Esophagus muscularis mucosa (tissue), 4 donors: ENCODE results near the gene LHFPL2. TPM values are rescaled to one million over a fixed set of nuclear protein-coding genes. Genes with fewer than 3 reads are reported as not detected.

Experiments used
- DNase-seq: peaks from one replicate; pipeline ENCODE4 v3.0.0-alpha.2; 2017; ENCODE audit errors: extremely low spot score
- H3K27ac ChIP-seq, 4 donors: fragments of 200-600 bp; sonication (generic); replicated peaks in 1 of 4; 1 replicate in 3 of 4; 2 replicates in 1 of 4; pipeline ENCODE4 v1.5.1; 2016 to 2019; ENCODE audit warnings: mild to moderate bottlenecking in 1 of 4
- H3K27me3 ChIP-seq, 4 donors: fragments of 200-600 bp; sonication (generic); one replicate each; pipeline versions ENCODE4 v1.5.1 to v1.6.0; 2016 to 2019
- H3K36me3 ChIP-seq, 4 donors: fragments of 200-600 bp; sonication (generic); one replicate each; pipeline ENCODE4 v1.5.1; 2016 to 2019
- H3K4me1 ChIP-seq, 4 donors: fragments of 200-600 bp; sonication (generic); one replicate each; pipeline ENCODE4 v1.5.1; 2016 to 2019
- H3K4me3 ChIP-seq, 4 donors: fragments of 200-600 bp; sonication (generic); 1 replicate in 2 of 4; 2 replicates in 2 of 4; pipeline ENCODE4 v1.5.1; 2016 to 2019; ENCODE audit warnings: mild to moderate bottlenecking in 4 of 4, moderate library complexity in 1 of 4
- H3K9me3 ChIP-seq, 4 donors: fragments of 200-600 bp; sonication (generic); 1 replicate in 3 of 4; 2 replicates in 1 of 4; pipeline ENCODE4 v1.5.1; 2016 to 2019
- CTCF ChIP-seq, 3 experiments: fragments of 200-600 bp in 2 of 3; fragments of 450-650 bp in 1 of 3; sonication (generic) in 2 of 3; IDR thresholded peaks; one replicate each; pipeline ENCODE4 v1.5.1; 2017 to 2019; ENCODE audit warnings: antibody characterized with exemption in 3 of 3, mild to moderate bottlenecking in 2 of 3, moderate library complexity in 1 of 3
- EP300 ChIP-seq: sonication (generic); formaldehyde crosslinking; IDR thresholded peaks from one replicate; pipeline ENCODE4 v1.6.1; 2017; ENCODE audit warnings: antibody characterized with exemption
- POLR2A ChIP-seq: fragments of 450-650 bp; IDR thresholded peaks from one replicate; pipeline ENCODE4 v1.6.1; 2017; ENCODE audit warnings: antibody characterized with exemption, moderate library complexity, mild to moderate bottlenecking, low read depth
- POLR2AphosphoS5 ChIP-seq, 2 donors: sonication (generic); formaldehyde crosslinking; IDR thresholded peaks; one replicate each; pipeline ENCODE4 v1.6.1; 2017; ENCODE audit warnings: antibody characterized with exemption in 2 of 2
- WGBS: methylation state at CpG from one replicate; pipeline ENCODE4 v1.1.5; 2018; 5-methylcytosine and 5-hydroxymethylcytosine counted together
- intact Hi-C: fragments of 100-400 bp; cut with DNase I; formaldehyde crosslinking; loops from one replicate; pipeline ENCODE4 v1.15.1; 2023
- total RNA-seq, 4 donors: library from RNA; depleted of rRNA; stranded (reverse); fragments of >200 nt; gene quantifications; one replicate each; pipeline versions ENCODE4 v1.1.0 to v1.2.1, GENCODE V29; 2016

Gene LHFPL2
- total RNA-seq, 4 donors from 2014 or later: 24.1 to 40.9 (median 28.1) TPM

- Histone ChIP-seq H3K27ac (peak overlapping the region in 2 of 4 donors; percentile 16 to 47), H3K36me3 (peaks cover 0 to 22% (median 11%) of the 10 kb centered on the region in 4 donors), H3K4me1 (peaks cover 7 to 38% (median 20%) of the 10 kb centered on the region in 4 donors), H3K9me3 (no peaks in the 10 kb centered on the region), H3K4me3 (no peak overlapping the region), H3K27me3 (no peaks in the 10 kb centered on the region)
- no peak for TF ChIP-seq EP300
- no peak for TF ChIP-seq CTCF (IDR thresholded peaks at IDR 0.05)
- no peak for TF ChIP-seq POLR2AphosphoS5 (IDR thresholded peaks at IDR 0.05)
- intact Hi-C loops: no loop called here
- peak; percentile 47 for DNase-seq
- 65% methylated on average over 3 of the region's 3 CpGs for WGBS
Observed at GRCh38 chr5:78483809-78484521, 164.6 kb downstream of the LHFPL2 start.

- Histone ChIP-seq H3K9me3 (no peaks in the 10 kb centered on the region), H3K4me1 (peaks cover 7 to 32% (median 20%) of the 10 kb centered on the region in 4 donors), H3K4me3 (no peak overlapping the region), H3K36me3 (peaks cover 0 to 12% (median 1%) of the 10 kb centered on the region in 4 donors), H3K27me3 (no peaks in the 10 kb centered on the region), H3K27ac (no peak overlapping the region)
- TF ChIP-seq CTCF (IDR thresholded peaks at IDR 0.05) (no peak), EP300 (no peak), POLR2AphosphoS5 (IDR thresholded peaks at IDR 0.05) (no peak), POLR2A (no peak)
- intact Hi-C loops: no loop called here
- peak; percentile 47 for DNase-seq
- 92% methylated on average over 1 of the region's 1 CpG for WGBS
Observed at GRCh38 chr5:78482948-78483347, 165.6 kb downstream of the LHFPL2 start.

- Histone ChIP-seq H3K27me3 (no peaks in the 10 kb centered on the region), H3K9me3 (no peaks in the 10 kb centered on the region), H3K27ac (no peak overlapping the region), H3K4me3 (no peak overlapping the region), H3K4me1 (no peaks in the 10 kb centered on the region), H3K36me3 (peaks cover 0 to 14% (median 4%) of the 10 kb centered on the region in 4 donors)
- no peak for DNase-seq
- TF ChIP-seq POLR2AphosphoS5 (IDR thresholded peaks at IDR 0.05) (no peak), EP300 (no peak), POLR2A (no peak), CTCF (IDR thresholded peaks at IDR 0.05) (no peak)
- intact Hi-C loops: no loop called here
- 97% methylated on average over 1 of the region's 1 CpG for WGBS
Observed at GRCh38 chr5:78476795-78477194, 171.8 kb downstream of the LHFPL2 start.

- no peak for TF ChIP-seq EP300
- no peak for TF ChIP-seq POLR2AphosphoS5 (IDR thresholded peaks at IDR 0.05)
- TF ChIP-seq CTCF (IDR thresholded peaks at IDR 0.05): no peak
- no peak for TF ChIP-seq POLR2A
- Histone ChIP-seq H3K27ac (no peak overlapping the region), H3K9me3 (no peaks in the 10 kb centered on the region), H3K27me3 (no peaks in the 10 kb centered on the region), H3K36me3 (peaks cover 0 to 14% (median 4%) of the 10 kb centered on the region in 4 donors), H3K4me1 (no peaks in the 10 kb centered on the region), H3K4me3 (no peak overlapping the region)
- no peak for DNase-seq
- intact Hi-C loops: no loop called here
- 93% methylated on average over 3 of the region's 3 CpGs for WGBS
Observed at GRCh38 chr5:78475370-78475769, 173.2 kb downstream of the LHFPL2 start.
